NCI-H226 (cell line): ENCODE measurements around the gene CPEB4.
A peak's percentile ranks its signal among the peaks of the same experiment; 100 is the strongest.

Experiments used
- DNase-seq: peaks from one replicate; pipeline ENCODE4 v3.0.0-alpha.2; 2015

CPEB4 gene

DNA sequence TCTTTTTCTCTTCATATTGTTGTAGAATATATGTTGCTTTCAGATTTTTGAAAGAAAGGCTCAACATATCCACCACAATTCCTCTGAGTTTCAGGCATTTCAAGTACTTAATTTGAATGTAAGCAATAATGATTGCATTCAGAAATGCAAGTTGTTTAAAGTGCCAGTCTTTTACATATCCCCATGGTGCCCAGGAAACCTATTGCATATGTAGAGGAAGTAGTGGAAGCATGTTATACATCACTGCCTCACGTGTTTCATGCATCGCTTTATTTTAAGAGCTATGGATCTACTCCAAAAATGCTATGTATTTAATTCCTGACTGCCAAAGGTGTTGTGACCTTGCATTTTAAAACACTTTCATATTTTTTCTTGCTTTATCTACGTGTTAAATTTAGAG, 28.1 kb downstream of the CPEB4 start:
- no peak for DNase-seq

DNA sequence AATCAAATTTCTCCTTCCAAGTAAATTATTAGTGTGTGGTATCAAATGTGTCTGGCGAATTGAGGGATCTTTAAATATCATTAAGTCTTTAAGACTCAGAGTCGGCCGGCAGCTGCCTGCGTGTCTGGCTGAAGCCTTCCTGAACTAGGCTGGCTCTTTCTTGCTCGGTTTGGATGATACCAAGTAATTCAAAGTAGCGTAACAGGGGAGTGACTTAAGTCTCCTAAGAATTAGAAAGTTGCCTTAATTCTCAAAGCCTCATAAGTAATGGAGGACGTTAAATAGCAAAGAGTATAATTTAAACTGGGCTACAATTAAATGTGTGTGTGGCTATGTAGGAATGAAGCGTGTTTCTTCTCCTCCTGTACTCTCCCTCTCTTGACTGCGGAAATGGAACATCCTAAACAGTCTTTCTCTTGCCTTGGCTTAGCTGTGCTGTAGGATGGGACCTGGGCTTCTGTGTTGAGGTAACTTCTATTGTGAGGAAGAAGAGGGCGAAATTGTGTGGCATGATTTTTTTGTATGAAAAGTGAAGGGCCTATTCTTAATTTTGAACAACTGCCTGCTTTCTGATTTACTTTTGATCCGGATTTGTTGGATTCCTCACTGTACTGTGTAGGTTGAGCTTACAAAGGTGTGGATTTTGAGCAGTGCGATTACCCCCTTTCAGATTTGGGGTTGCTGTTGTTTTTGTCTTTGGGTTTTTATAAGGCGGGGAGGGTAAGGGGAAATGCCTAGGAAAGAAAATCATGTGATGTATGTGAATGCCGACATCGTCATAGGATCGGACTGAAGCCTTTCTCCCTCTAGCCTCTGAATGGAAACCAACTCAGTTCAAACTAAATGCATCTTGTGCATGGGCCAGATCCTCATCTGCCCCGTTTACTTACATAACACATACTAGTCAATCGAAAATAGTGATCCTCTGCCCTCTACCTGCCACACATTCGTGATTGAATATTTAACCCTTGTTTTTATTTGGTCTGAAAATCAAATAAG, 29.9 kb downstream of the CPEB4 start:
- peak; percentile 62 for DNase-seq

- DNase-seq = no peak
Observed at GRCh38 chr5:173919443-173919842, 31.3 kb downstream of the CPEB4 start.

GRCh38 chr5:173920024-173920753, 32.0 kb downstream of the CPEB4 start:
- peak; percentile 28 for DNase-seq

DNA sequence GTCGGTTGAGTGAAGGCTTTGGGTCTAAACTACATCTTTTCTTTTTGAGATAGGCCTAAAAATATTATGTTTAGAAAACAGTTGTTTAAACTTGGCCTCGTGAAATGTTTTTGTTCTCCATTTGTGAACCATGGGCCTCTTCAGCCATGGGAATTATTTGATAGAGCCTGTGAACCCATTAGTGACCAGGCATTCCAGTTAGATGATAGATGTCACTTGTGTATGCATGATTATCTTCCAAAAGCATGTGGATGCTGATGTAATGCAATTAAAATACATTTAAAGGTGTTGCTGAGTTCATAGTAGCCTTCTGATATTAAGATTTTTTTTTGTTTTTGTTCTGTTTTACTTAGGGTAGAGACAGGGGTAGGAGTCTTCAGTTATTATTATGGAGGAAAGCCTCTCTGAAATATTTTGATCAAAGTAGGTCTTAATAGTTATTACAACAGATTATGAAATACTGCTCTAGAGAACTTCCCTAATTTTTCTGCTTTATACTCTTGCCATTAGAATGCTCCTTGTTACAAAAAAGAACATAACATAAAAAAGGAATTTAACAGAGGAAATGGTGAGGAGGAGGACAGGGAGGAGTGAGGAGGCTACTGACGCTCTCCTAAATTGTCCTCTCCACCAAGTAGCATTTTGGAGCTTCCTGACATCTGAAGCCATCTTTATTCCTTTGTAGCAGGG, 32.9 kb downstream of the CPEB4 start:
- no peak for DNase-seq

GRCh38 chr5:173922527-173922926, 34.4 kb downstream of the CPEB4 start:
- no peak for DNase-seq

DNA sequence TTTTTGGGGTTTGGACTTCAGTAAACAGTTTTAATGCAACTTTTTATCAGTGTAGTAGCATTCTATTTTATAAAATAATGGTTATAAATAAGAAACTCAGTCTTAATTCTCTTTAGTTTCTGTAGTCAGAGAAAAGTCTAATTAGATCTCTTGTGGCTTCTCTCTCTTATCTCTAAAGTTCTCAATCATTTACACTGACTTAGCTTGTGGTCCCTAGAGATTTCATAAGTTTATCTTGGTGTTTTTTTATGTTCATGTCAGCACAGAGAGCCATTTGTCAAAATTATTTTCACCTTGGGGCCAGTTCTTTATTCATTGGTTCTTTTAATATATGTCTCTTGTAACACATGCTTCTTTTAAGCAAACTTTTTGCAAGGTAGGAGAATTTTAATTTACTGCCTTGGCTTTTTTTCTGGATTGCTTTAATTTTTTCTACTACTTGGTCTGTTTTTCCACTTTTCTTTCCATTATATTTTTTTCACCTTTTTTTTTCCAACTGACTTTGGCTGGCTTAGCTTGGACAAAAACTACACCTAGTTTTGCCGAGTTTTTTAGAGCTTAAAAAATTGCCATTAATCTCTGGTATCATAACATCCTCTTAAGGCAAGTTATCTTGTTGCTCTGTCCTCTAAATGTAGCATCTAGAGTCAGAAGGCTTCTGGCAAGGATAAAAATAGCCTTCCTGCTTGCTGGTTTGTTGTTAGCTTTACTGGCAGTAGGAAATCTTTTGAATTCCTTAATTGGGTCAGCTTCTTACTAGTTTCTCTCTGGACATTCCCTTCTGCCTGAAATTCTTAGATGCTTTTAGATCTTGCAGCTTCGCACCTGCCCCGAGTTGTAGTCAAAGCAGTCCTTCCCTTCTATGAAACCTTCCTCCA, 35.3 kb downstream of the CPEB4 start:
- peak; percentile 11 for DNase-seq

- DNase-seq = no peak
Observed at GRCh38 chr5:173924899-173925298, 36.8 kb downstream of the CPEB4 start.

DNA sequence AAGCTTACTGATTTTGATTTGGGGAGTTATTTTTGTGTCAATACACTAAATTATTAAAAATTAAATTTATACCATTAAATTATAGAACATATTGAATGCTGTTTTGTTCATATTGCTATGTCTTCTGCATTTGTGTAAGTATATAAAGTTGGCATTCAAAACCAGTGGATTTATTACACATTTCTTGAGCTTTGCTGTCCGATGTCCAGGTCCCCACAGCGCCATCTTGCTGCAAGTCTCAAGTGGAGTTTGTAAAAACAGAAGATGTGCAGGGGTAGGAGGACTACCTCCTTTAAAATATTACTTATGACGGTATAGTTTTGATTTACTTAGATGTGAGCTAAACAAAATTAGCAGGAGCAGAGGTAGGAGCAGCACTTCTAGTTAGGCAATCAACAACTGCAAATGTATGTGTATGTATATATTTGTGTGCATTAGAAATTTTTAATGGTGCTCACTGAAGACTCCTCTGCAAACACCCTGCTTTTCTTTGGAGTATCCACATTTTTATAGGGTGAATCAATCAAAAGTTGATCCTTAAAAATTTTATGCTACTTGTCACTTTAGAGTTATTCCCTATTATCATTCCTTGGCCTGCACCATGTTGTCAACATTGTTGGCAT, 37.4 kb downstream of the CPEB4 start:
- peak; percentile 37 for DNase-seq

- DNase-seq = no peak
Observed at GRCh38 chr5:173926359-173926758, 38.2 kb downstream of the CPEB4 start.

- no peak for DNase-seq
Observed at GRCh38 chr5:173928871-173929574, 40.9 kb downstream of the CPEB4 start.

DNA sequence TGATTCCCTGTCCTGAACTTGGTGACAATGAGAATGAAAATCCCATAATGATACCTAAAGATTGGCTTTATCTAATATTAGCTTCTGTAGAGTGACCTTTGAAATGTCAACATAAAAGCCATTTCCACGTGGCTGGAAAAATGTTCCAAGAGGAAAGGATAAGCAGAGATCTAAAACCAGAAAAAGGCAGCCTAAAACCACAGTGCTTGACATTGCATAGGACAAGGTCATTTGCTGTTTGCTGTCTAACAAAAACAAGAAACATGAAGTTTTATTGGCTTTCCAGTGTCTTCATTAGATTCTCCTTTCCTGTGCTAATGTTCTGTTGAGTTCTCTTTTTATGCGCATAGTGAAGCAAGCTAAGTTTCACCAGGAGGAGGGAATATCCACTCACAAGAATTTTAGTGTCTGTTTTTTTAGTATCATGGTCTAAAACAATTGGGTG, 44.6 kb downstream of the CPEB4 start:
- no peak for DNase-seq

GRCh38 chr5:173933901-173934300, 45.8 kb downstream of the CPEB4 start:
- DNase-seq = no peak

DNA sequence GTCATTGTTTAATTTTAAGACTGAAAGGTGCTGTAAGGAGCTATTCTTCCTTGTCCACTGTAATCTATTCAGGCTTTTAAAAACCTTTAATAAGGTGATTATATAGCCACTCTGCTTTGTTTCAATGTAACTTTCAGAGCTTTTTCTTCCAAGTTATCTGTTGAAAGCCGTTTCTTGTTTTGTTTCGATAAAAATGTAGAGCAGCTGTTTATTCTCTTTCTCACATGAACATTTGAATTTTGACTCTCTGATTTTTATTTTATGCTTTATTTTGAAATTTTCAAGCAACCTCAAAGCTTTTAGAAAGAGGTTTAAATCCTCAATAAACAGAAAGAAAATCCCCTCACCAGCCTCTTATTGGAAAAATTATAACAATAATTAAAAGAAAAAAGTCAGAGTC, 47.2 kb downstream of the CPEB4 start:
- DNase-seq = no peak

GRCh38 chr5:173940269-173940668, 52.1 kb downstream of the CPEB4 start:
- no peak for DNase-seq

DNA sequence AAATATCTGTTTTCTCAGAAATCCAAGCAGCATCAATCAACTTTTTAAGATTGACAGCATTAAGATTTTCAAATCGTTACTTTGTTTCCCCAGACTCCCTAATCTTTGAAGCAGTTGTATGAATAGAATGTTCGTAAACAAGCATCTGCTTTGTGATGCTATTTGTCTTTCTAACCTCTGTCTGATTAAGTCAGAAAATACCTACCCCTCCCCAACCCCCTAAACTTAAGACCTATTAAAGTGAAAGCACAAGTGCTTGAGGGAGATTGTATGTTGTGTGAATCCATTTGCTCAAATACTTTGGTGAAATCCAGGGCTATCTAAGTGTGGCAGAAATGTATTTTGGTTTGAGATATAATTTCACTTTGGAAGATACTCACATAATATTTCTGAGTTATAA, 53.0 kb downstream of the CPEB4 start:
- no peak for DNase-seq

GRCh38 chr5:173941758-173942401, 53.7 kb downstream of the CPEB4 start:
- no peak for DNase-seq

DNA sequence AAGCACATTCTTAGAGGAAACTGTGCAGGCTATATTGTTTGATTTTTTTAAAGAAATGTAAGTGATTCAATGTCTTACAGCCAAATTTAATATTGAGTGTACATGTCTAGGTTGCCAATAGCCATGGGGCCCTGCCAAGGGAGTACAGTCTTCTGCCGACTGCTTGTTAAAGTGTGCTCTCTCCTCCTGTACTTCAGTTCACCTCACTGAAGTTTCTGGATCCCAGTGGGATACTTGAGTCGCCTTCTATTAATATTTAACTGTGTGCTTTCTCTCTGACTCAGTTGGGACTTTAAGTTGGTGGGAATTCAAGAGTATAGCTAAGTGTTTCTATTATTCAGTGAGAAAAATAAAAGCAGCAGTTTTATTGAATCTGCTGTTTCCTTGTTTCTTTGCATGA, 56.4 kb downstream of the CPEB4 start:
- no peak for DNase-seq

DNA sequence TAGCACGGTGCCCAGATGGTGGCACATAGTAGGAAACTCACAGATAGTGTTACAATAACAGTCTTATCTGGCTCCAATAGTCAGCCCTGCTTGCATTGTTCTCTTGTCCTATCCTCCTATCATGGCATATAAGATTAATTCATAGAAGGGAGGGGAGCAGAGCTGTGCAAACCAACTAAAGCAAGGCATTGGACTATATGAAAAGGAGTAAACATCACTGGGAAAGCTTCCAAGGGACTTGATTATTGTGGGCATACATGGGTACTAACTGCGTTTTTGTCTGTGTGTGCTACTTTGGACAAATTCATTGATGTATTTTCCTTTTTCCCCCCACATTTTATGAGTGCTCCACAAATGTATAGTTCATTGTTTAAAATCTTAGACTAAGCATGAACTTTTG, 57.0 kb downstream of the CPEB4 start:
- DNase-seq = no peak

- DNase-seq = no peak
Observed at GRCh38 chr5:173946323-173946722, 58.2 kb downstream of the CPEB4 start.

- DNase-seq = no peak
Observed at GRCh38 chr5:173950829-173951228, 62.7 kb downstream of the CPEB4 start.
